ENCODE measurements around the gene SMYD2.

DNA sequence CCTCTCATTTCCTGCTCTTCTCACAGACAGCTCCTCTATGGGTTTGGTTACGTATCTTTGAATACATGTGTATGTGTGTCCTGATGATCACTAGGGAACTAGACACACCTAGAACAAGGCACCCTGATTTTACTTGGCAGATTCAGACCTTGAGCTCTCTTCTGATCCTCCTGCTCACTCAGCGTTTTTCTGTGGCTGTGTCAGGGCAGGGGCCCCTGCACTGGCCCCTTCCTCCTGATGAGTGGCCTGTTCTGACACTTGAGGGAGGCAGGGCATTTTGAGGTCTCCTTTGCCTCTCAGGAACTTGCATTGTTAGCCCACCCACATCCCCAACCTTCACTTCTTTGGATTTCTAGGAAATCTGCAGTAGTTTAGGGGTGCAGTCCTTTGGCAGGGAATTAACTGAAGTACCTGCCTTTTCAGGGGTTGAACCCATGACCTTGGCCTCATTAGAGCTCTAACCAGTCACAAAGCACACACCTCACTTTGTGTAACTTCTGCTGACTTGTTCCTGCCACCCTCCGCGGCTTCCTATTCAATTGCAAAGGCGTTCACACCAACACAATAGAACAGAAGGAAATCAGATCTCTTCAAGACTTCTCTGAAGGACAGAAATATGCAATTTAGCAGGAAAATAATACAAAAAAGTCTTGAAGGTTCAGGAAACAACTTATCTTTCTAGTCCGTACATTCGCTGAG, 8.8 kb downstream of the SMYD2 start:
- TF ChIP-seq CTCF (IDR thresholded peaks at IDR 0.05; ENCODE audit: poor library complexity, severe bottlenecking) (no peak), RAD21 (conservative IDR thresholded peaks at IDR 0.05) (no peak), EZH2 (IDR thresholded peaks at IDR 0.05; ENCODE audit: borderline replicate concordance, insufficient read depth, low read length, poor library complexity, severe bottlenecking) (no peak), REST (IDR thresholded peaks at IDR 0.05; ENCODE audit: borderline replicate concordance) (no peak), MXI1 (conservative IDR thresholded peaks at IDR 0.05; ENCODE audit: poor library complexity, severe bottlenecking) (no peak), POLR2AphosphoS5 (IDR thresholded peaks at IDR 0.05) (no peak)

Data from neural cell (in vitro differentiated cells).